ENCODE measurements around the gene SLC35E1. TPM values are rescaled to one million over a fixed set of nuclear protein-coding genes. Genes with fewer than 3 reads are reported as not detected.

Gene SLC35E1
- total and polyA plus RNA-seq, 2 experiments from 2014 or later, result 17.0 to 30.3 TPM

DNA sequence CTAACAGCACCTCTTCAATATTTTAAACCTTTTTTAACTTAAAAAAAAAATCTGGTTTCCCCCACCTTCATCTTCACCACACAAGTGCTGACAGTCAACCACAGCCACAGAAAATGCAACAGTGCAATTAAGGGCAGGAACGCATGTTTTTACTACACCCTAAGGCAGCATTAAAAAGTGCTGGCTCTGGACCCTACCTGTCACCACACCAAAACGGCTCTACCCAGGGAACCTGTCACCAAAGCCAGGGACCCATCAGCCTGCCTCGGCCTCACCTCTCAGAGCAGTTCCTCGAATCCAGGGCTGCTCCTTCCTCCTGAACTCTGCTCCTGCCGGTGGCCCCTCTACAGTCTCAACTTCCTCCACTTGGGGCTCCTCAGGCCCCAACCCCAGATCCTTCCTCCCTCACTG is 22.5 kb upstream of the SLC35E1 start:
- no peaks in the 10 kb centered on the region for H3K36me3 ChIP-seq (ENCODE audit: insufficient read depth)
- TF ChIP-seq, protein P1, sequence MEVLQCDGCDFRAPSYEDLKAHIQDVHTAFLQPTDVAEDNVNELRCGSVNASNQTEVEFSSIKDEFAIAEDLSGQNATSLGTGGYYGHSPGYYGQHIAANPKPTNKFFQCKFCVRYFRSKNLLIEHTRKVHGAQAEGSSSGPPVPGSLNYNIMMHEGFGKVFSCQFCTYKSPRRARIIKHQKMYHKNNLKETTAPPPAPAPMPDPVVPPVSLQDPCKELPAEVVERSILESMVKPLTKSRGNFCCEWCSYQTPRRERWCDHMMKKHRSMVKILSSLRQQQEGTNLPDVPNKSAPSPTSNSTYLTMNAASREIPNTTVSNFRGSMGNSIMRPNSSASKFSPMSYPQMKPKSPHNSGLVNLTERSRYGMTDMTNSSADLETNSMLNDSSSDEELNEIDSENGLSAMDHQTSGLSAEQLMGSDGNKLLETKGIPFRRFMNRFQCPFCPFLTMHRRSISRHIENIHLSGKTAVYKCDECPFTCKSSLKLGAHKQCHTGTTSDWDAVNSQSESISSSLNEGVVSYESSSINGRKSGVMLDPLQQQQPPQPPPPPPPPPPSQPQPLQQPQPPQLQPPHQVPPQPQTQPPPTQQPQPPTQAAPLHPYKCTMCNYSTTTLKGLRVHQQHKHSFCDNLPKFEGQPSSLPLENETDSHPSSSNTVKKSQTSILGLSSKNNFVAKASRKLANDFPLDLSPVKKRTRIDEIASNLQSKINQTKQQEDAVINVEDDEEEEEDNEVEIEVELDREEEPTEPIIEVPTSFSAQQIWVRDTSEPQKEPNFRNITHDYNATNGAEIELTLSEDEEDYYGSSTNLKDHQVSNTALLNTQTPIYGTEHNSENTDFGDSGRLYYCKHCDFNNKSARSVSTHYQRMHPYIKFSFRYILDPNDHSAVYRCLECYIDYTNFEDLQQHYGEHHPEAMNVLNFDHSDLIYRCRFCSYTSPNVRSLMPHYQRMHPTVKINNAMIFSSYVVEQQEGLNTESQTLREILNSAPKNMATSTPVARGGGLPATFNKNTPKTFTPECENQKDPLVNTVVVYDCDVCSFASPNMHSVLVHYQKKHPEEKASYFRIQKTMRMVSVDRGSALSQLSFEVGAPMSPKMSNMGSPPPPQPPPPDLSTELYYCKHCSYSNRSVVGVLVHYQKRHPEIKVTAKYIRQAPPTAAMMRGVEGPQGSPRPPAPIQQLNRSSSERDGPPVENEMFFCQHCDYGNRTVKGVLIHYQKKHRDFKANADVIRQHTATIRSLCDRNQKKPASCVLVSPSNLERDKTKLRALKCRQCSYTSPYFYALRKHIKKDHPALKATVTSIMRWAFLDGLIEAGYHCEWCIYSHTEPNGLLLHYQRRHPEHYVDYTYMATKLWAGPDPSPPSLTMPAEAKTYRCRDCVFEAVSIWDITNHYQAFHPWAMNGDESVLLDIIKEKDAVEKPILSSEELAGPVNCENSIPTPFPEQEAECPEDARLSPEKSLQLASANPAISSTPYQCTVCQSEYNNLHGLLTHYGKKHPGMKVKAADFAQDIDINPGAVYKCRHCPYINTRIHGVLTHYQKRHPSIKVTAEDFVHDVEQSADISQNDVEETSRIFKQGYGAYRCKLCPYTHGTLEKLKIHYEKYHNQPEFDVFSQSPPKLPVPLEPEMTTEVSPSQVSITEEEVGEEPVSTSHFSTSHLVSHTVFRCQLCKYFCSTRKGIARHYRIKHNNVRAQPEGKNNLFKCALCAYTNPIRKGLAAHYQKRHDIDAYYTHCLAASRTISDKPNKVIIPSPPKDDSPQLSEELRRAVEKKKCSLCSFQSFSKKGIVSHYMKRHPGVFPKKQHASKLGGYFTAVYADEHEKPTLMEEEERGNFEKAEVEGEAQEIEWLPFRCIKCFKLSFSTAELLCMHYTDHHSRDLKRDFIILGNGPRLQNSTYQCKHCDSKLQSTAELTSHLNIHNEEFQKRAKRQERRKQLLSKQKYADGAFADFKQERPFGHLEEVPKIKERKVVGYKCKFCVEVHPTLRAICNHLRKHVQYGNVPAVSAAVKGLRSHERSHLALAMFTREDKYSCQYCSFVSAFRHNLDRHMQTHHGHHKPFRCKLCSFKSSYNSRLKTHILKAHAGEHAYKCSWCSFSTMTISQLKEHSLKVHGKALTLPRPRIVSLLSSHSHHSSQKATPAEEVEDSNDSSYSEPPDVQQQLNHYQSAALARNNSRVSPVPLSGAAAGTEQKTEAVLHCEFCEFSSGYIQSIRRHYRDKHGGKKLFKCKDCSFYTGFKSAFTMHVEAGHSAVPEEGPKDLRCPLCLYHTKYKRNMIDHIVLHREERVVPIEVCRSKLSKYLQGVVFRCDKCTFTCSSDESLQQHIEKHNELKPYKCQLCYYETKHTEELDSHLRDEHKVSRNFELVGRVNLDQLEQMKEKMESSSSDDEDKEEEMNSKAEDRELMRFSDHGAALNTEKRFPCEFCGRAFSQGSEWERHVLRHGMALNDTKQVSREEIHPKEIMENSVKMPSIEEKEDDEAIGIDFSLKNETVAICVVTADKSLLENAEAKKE (CRISPR knock-in tag; IDR thresholded peaks at IDR 0.05), result no peak
- TF ChIP-seq JUNB (IDR thresholded peaks at IDR 0.05; ENCODE audit: unreplicated experiment), result no peak
- no peak overlapping the region for H3K27ac ChIP-seq (ENCODE audit: low read depth)
- no peak for DNase-seq (ENCODE audit: low spot score)
- Mint-ChIP-seq H3K9me3 (no peaks in the 10 kb centered on the region; the same call in 2 of the 3 replicates), H3K27me3 (ENCODE audit: insufficient read depth, low read depth, poor library complexity) (peaks cover 7% of the 10 kb centered on the region), H3K36me3 (ENCODE audit: low read depth) (no peaks in the 10 kb centered on the region; the same call in 2 of the 3 replicates), H3K4me1 (peaks cover 25% of the 10 kb centered on the region), H3K27ac (peak overlapping the region; percentile 26; the same call in 1 of the 2 replicates), H3K4me3 (no peak overlapping the region)
- H3K27me3 ChIP-seq (ENCODE audit: insufficient read depth), result no peaks in the 10 kb centered on the region
- peaks cover 68% of the 10 kb centered on the region for H4K20me1 ChIP-seq (replicated peaks; ENCODE audit: insufficient read depth)
- peaks cover 96% of the 10 kb centered on the region for H3K79me2 ChIP-seq (replicated peaks; ENCODE audit: insufficient read depth)
- no peak overlapping the region for H3K4me3 ChIP-seq
- H3K9me2 ChIP-seq (ENCODE audit: insufficient read depth), result no peaks in the 10 kb centered on the region
- peaks cover 7% of the 10 kb centered on the region; the same call in 1 of the 2 replicates for H3K4me1 ChIP-seq (ENCODE audit: insufficient read depth)
- no peak overlapping the region for H3K4me2 ChIP-seq
- H2AFZ ChIP-seq, result no peak overlapping the region
- H3F3A ChIP-seq (replicated peaks; ENCODE audit: low read depth), result no peaks in the 10 kb centered on the region
- no peak for ATAC-seq

DNA sequence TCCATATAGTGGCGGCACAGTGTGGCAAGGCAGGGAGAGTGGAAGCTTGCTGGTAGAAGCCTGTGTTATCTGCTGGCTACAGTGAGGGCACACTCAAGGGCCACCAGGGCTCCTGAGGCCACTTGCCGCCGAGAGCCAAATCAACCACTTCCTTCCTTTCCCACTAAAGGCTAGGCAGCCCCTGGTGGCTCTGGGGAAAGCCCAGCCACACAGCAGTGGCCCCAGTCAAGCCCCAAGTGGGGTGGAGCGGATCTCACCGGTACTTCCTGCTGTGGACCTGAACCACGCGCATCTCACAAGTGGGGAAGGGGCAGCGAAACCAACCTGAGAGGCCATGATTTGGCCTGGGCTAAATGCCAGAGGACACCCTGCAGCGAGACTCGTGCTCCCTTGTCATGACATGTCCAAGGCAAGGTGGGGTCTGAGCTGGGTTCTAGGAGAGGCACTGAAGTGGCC is 21.9 kb upstream of the SLC35E1 start:
- H3K36me3 Mint-ChIP-seq (ENCODE audit: low read depth), result no peaks in the 10 kb centered on the region; the same call in 2 of the 3 replicates
- H3K4me1 ChIP-seq (ENCODE audit: insufficient read depth), result peaks cover 7% of the 10 kb centered on the region
- H3K27me3 Mint-ChIP-seq (ENCODE audit: insufficient read depth, low read depth, poor library complexity), result peaks cover 7% of the 10 kb centered on the region
- no peaks in the 10 kb centered on the region for H3K27me3 ChIP-seq (ENCODE audit: insufficient read depth)
- H3K4me1 Mint-ChIP-seq, result peaks cover 30% of the 10 kb centered on the region
- H3K4me3 ChIP-seq, result no peak overlapping the region
- H2AFZ ChIP-seq, result no peak overlapping the region
- H3F3A ChIP-seq (replicated peaks; ENCODE audit: low read depth), result no peaks in the 10 kb centered on the region
- ATAC-seq, result no peak
- H3K9me2 ChIP-seq (ENCODE audit: insufficient read depth), result no peaks in the 10 kb centered on the region
- H3K9me3 Mint-ChIP-seq, result no peaks in the 10 kb centered on the region; the same call in 2 of the 3 replicates
- H3K36me3 ChIP-seq (ENCODE audit: insufficient read depth), result no peaks in the 10 kb centered on the region
- H3K79me2 ChIP-seq (replicated peaks; ENCODE audit: insufficient read depth), result peaks cover 96% of the 10 kb centered on the region
- H3K27ac Mint-ChIP-seq, result no peak overlapping the region
- peaks cover 69% of the 10 kb centered on the region for H4K20me1 ChIP-seq (replicated peaks; ENCODE audit: insufficient read depth)
- no peak overlapping the region for H3K4me2 ChIP-seq
- H3K27ac ChIP-seq (ENCODE audit: low read depth), result no peak overlapping the region
- H3K4me3 Mint-ChIP-seq, result no peak overlapping the region
- DNase-seq (ENCODE audit: low spot score), result no peak
- TF ChIP-seq, protein P2, sequence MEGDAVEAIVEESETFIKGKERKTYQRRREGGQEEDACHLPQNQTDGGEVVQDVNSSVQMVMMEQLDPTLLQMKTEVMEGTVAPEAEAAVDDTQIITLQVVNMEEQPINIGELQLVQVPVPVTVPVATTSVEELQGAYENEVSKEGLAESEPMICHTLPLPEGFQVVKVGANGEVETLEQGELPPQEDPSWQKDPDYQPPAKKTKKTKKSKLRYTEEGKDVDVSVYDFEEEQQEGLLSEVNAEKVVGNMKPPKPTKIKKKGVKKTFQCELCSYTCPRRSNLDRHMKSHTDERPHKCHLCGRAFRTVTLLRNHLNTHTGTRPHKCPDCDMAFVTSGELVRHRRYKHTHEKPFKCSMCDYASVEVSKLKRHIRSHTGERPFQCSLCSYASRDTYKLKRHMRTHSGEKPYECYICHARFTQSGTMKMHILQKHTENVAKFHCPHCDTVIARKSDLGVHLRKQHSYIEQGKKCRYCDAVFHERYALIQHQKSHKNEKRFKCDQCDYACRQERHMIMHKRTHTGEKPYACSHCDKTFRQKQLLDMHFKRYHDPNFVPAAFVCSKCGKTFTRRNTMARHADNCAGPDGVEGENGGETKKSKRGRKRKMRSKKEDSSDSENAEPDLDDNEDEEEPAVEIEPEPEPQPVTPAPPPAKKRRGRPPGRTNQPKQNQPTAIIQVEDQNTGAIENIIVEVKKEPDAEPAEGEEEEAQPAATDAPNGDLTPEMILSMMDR (conservative IDR thresholded peaks at IDR 0.05; ENCODE audit: low read depth in 2 of 2), result no peak
- TF ChIP-seq EZH2phosphoT487 (IDR thresholded peaks at IDR 0.05; ENCODE audit: unreplicated experiment), result no peak
- TF ChIP-seq, protein P3, sequence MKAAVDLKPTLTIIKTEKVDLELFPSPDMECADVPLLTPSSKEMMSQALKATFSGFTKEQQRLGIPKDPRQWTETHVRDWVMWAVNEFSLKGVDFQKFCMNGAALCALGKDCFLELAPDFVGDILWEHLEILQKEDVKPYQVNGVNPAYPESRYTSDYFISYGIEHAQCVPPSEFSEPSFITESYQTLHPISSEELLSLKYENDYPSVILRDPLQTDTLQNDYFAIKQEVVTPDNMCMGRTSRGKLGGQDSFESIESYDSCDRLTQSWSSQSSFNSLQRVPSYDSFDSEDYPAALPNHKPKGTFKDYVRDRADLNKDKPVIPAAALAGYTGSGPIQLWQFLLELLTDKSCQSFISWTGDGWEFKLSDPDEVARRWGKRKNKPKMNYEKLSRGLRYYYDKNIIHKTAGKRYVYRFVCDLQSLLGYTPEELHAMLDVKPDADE (IDR thresholded peaks at IDR 0.05), result no peak
- TF ChIP-seq NANOG (IDR thresholded peaks at IDR 0.05; ENCODE audit: borderline replicate concordance), result no peak
- TF ChIP-seq POLR2AphosphoS5 (IDR thresholded peaks at IDR 0.05; ENCODE audit: low read depth), result no peak
- no peak for TF ChIP-seq STAT1 (IDR thresholded peaks at IDR 0.05; ENCODE audit: unreplicated experiment)
- TF ChIP-seq JUNB (IDR thresholded peaks at IDR 0.05; ENCODE audit: unreplicated experiment), result no peak
- no peak for TF ChIP-seq CREB1 (CRISPR knock-in tag; IDR thresholded peaks at IDR 0.05; ENCODE audit: low read depth)
- no peak for TF ChIP-seq EZH2 (IDR thresholded peaks at IDR 0.05; ENCODE audit: low read depth, unreplicated experiment)
